IPS DF 4.7 (cell line): Measurements from ENCODE around the gene SPATA16.
"Not testable (repeated sequence)": the region's sequence is repeated elsewhere in the genome, so short reads cannot be mapped to it uniquely, and the experiment has no call there.

Experiments used
- DNase-seq: peaks from one replicate; pipeline ENCODE4 v3.0.0-alpha.2; 2013; ENCODE audit warnings: low spot score; ENCODE audit errors: extremely low read depth

The SPATA16 gene

GRCh38 chr3:173140986-173141385 is at the start of gene SPATA16:
TSS of gene SPATA16 (minus strand) at chr3:173141235. CDS start at chr3:173117731, 23,504 bp downstream.
- DNase-seq = no peak

GRCh38 chr3:173183022-173183421 is 42.0 kb upstream of the SPATA16 start:
- DNase-seq = not testable (repeated sequence)

- DNase-seq = no peak
These were observed 32.6 kb upstream of the SPATA16 start for GRCh38 chr3:173173652-173174051.

- DNase-seq = not testable (repeated sequence)
These were observed 18.1 kb upstream of the SPATA16 start for GRCh38 chr3:173159139-173159538.

GRCh38 chr3:173156533-173156932 is 15.5 kb upstream of the SPATA16 start:
- not testable (repeated sequence) for DNase-seq

GRCh38 chr3:173153631-173154030 is 12.6 kb upstream of the SPATA16 start:
- no peak for DNase-seq

- no peak for DNase-seq
These were observed 1.6 kb downstream of the SPATA16 start for GRCh38 chr3:173139420-173139819.

- no peak for DNase-seq
These were observed 3.0 kb downstream of the SPATA16 start for GRCh38 chr3:173138026-173138425.

- DNase-seq = no peak
These were observed 6.0 kb downstream of the SPATA16 start for GRCh38 chr3:173135059-173135458.

GRCh38 chr3:173128633-173129032 is 12.4 kb downstream of the SPATA16 start:
- DNase-seq = no peak

GRCh38 chr3:173111321-173111720 is 29.7 kb downstream of the SPATA16 start:
- DNase-seq = no peak

GRCh38 chr3:173109143-173109542 is 31.9 kb downstream of the SPATA16 start:
- DNase-seq = no peak

- no peak for DNase-seq
These were observed 37.6 kb downstream of the SPATA16 start for GRCh38 chr3:173103469-173103868.

GRCh38 chr3:173098959-173099358 is 42.1 kb downstream of the SPATA16 start:
- no peak for DNase-seq

GRCh38 chr3:173096994-173097785 is 43.8 kb downstream of the SPATA16 start:
- no peak for DNase-seq

- DNase-seq = no peak
These were observed 44.9 kb downstream of the SPATA16 start for GRCh38 chr3:173096140-173096539.

- DNase-seq = no peak
These were observed 49.0 kb downstream of the SPATA16 start for GRCh38 chr3:173092038-173092437.

- no peak for DNase-seq
These were observed 50.5 kb downstream of the SPATA16 start for GRCh38 chr3:173090492-173090891.

GRCh38 chr3:173089283-173089682 is 51.8 kb downstream of the SPATA16 start:
- no peak for DNase-seq

GRCh38 chr3:173078525-173078924 is 62.5 kb downstream of the SPATA16 start:
- no peak for DNase-seq

GRCh38 chr3:173066044-173067004 is 74.7 kb downstream of the SPATA16 start:
- no peak for DNase-seq

GRCh38 chr3:173065543-173065981 is 75.5 kb downstream of the SPATA16 start:
- no peak for DNase-seq
